OCI-LY7 (cell line): Measurements from ENCODE around the gene TMEM212.

ENCODE experiments used
- EZH2phosphoT487 ChIP-seq: fragments of 200-600 bp; sonication (generic); IDR thresholded peaks from 2 replicates; pipeline ENCODE4 v1.6.1; 2018; ENCODE audit warnings: low read depth, borderline replicate concordance, mild to moderate bottlenecking, mixed run types, antibody characterized with exemption, low read length, moderate library complexity, mixed read lengths
- TF ChIP-seq, protein P1 (sequence below): fragments of 200-600 bp; sonication (generic); conservative IDR thresholded peaks from 2 replicates; pipeline ENCODE4 v1.5.1; 2014; ENCODE audit warnings: mild to moderate bottlenecking, antibody characterized with exemption, low read length, moderate library complexity, mixed read lengths

- TF ChIP-seq, protein P1, sequence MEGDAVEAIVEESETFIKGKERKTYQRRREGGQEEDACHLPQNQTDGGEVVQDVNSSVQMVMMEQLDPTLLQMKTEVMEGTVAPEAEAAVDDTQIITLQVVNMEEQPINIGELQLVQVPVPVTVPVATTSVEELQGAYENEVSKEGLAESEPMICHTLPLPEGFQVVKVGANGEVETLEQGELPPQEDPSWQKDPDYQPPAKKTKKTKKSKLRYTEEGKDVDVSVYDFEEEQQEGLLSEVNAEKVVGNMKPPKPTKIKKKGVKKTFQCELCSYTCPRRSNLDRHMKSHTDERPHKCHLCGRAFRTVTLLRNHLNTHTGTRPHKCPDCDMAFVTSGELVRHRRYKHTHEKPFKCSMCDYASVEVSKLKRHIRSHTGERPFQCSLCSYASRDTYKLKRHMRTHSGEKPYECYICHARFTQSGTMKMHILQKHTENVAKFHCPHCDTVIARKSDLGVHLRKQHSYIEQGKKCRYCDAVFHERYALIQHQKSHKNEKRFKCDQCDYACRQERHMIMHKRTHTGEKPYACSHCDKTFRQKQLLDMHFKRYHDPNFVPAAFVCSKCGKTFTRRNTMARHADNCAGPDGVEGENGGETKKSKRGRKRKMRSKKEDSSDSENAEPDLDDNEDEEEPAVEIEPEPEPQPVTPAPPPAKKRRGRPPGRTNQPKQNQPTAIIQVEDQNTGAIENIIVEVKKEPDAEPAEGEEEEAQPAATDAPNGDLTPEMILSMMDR = no peak
- no peak for TF ChIP-seq EZH2phosphoT487
These were observed 52.8 kb downstream of the TMEM212 start for GRCh38 chr3:171895900-171896299.
